HG03175 (cell line): ENCODE data around the gene MCAM.

Experiments used
- ATAC-seq: cut with Tn5 transposase; IDR thresholded peaks from one replicate; pipeline ENCODE4 v1.9.1; 2021; ENCODE audit warnings: mild to moderate bottlenecking, moderate library complexity; ENCODE audit not compliant: unreplicated experiment

Gene MCAM

GRCh38 chr11:119266517-119267255, 50.2 kb downstream of the MCAM start:
- ATAC-seq = no peak

GRCh38 chr11:119266063-119266462, 50.9 kb downstream of the MCAM start:
- ATAC-seq = no peak

- ATAC-seq = no peak
Observed at GRCh38 chr11:119263352-119263940, 53.5 kb downstream of the MCAM start.

- peak; percentile 37 for ATAC-seq
Observed at GRCh38 chr11:119262668-119263351, 54.1 kb downstream of the MCAM start.

GRCh38 chr11:119258983-119259382, 57.9 kb downstream of the MCAM start:
- no peak for ATAC-seq
